ENCODE measurements around the gene MAP1LC3B2.

MAP1LC3B2 gene

GRCh38 chr12:116539905-116540482 is 19.2 kb upstream of the MAP1LC3B2 start:
- Histone ChIP-seq H3K4me3 (ENCODE audit: low read length) (no peak overlapping the region), H3K36me3 (ENCODE audit: control insufficient read depth, insufficient read depth, low read length) (no peaks in the 10 kb centered on the region), H3K9me3 (ENCODE audit: control insufficient read depth, low read length) (no peaks in the 10 kb centered on the region), H3K27me3 (ENCODE audit: control insufficient read depth, insufficient read depth, low read length) (no peaks in the 10 kb centered on the region), H3K4me1 (ENCODE audit: control insufficient read depth, insufficient read depth, low read length) (peaks cover 7% of the 10 kb centered on the region), H3K9ac (ENCODE audit: low read length) (no peak overlapping the region)

GRCh38 chr12:116540622-116541152 is 18.5 kb upstream of the MAP1LC3B2 start:
- H3K9me3 ChIP-seq (ENCODE audit: control insufficient read depth, low read length): no peaks in the 10 kb centered on the region
- no peaks in the 10 kb centered on the region for H3K36me3 ChIP-seq (ENCODE audit: control insufficient read depth, insufficient read depth, low read length)
- H3K9ac ChIP-seq (ENCODE audit: low read length): no peak overlapping the region
- H3K4me3 ChIP-seq (ENCODE audit: low read length): no peak overlapping the region
- H3K4me1 ChIP-seq (ENCODE audit: control insufficient read depth, insufficient read depth, low read length): peaks cover 7% of the 10 kb centered on the region
- H3K27me3 ChIP-seq (ENCODE audit: control insufficient read depth, insufficient read depth, low read length): no peaks in the 10 kb centered on the region

GRCh38 chr12:116541547-116542344 is 17.4 kb upstream of the MAP1LC3B2 start:
- Histone ChIP-seq H3K36me3 (ENCODE audit: control insufficient read depth, insufficient read depth, low read length) (no peaks in the 10 kb centered on the region), H3K4me3 (ENCODE audit: low read length) (no peak overlapping the region), H3K27me3 (ENCODE audit: control insufficient read depth, insufficient read depth, low read length) (no peaks in the 10 kb centered on the region), H3K9me3 (ENCODE audit: control insufficient read depth, low read length) (no peaks in the 10 kb centered on the region), H3K4me1 (ENCODE audit: control insufficient read depth, insufficient read depth, low read length) (peaks cover 7% of the 10 kb centered on the region), H3K9ac (ENCODE audit: low read length) (no peak overlapping the region)

- no peak overlapping the region for H3K9ac ChIP-seq (ENCODE audit: low read length)
- H3K36me3 ChIP-seq (ENCODE audit: control insufficient read depth, insufficient read depth, low read length): no peaks in the 10 kb centered on the region
- no peaks in the 10 kb centered on the region for H3K27me3 ChIP-seq (ENCODE audit: control insufficient read depth, insufficient read depth, low read length)
- no peak overlapping the region for H3K4me3 ChIP-seq (ENCODE audit: low read length)
- peaks cover 7% of the 10 kb centered on the region for H3K4me1 ChIP-seq (ENCODE audit: control insufficient read depth, insufficient read depth, low read length)
- H3K9me3 ChIP-seq (ENCODE audit: control insufficient read depth, low read length): no peaks in the 10 kb centered on the region
Measured at GRCh38 chr12:116542345-116542956, 16.7 kb upstream of the MAP1LC3B2 start.

GRCh38 chr12:116544656-116545055 is 14.5 kb upstream of the MAP1LC3B2 start:
- Histone ChIP-seq H3K9ac (ENCODE audit: low read length) (no peak overlapping the region), H3K9me3 (ENCODE audit: control insufficient read depth, low read length) (no peaks in the 10 kb centered on the region), H3K36me3 (ENCODE audit: control insufficient read depth, insufficient read depth, low read length) (no peaks in the 10 kb centered on the region), H3K27me3 (ENCODE audit: control insufficient read depth, insufficient read depth, low read length) (no peaks in the 10 kb centered on the region), H3K4me3 (ENCODE audit: low read length) (no peak overlapping the region), H3K4me1 (ENCODE audit: control insufficient read depth, insufficient read depth, low read length) (peaks cover 7% of the 10 kb centered on the region)

GRCh38 chr12:116545144-116545543 is 14.0 kb upstream of the MAP1LC3B2 start:
- peaks cover 2% of the 10 kb centered on the region for H3K4me1 ChIP-seq (ENCODE audit: control insufficient read depth, insufficient read depth, low read length)
- H3K9me3 ChIP-seq (ENCODE audit: control insufficient read depth, low read length): no peaks in the 10 kb centered on the region
- no peaks in the 10 kb centered on the region for H3K27me3 ChIP-seq (ENCODE audit: control insufficient read depth, insufficient read depth, low read length)
- no peaks in the 10 kb centered on the region for H3K36me3 ChIP-seq (ENCODE audit: control insufficient read depth, insufficient read depth, low read length)
- H3K9ac ChIP-seq (ENCODE audit: low read length): no peak overlapping the region
- no peak overlapping the region for H3K4me3 ChIP-seq (ENCODE audit: low read length)

- Histone ChIP-seq H3K36me3 (ENCODE audit: control insufficient read depth, insufficient read depth, low read length) (no peaks in the 10 kb centered on the region), H3K4me1 (ENCODE audit: control insufficient read depth, insufficient read depth, low read length) (no peaks in the 10 kb centered on the region), H3K4me3 (ENCODE audit: low read length) (no peak overlapping the region), H3K9me3 (ENCODE audit: control insufficient read depth, low read length) (no peaks in the 10 kb centered on the region), H3K9ac (ENCODE audit: low read length) (no peak overlapping the region), H3K27me3 (ENCODE audit: control insufficient read depth, insufficient read depth, low read length) (no peaks in the 10 kb centered on the region)
Measured at GRCh38 chr12:116545936-116546335, 13.2 kb upstream of the MAP1LC3B2 start.

- Histone ChIP-seq H3K4me1 (ENCODE audit: control insufficient read depth, insufficient read depth, low read length) (no peaks in the 10 kb centered on the region), H3K9ac (ENCODE audit: low read length) (no peak overlapping the region), H3K36me3 (ENCODE audit: control insufficient read depth, insufficient read depth, low read length) (no peaks in the 10 kb centered on the region), H3K9me3 (ENCODE audit: control insufficient read depth, low read length) (no peaks in the 10 kb centered on the region), H3K27me3 (ENCODE audit: control insufficient read depth, insufficient read depth, low read length) (no peaks in the 10 kb centered on the region), H3K4me3 (ENCODE audit: low read length) (no peak overlapping the region)
Measured at GRCh38 chr12:116547955-116548501, 11.2 kb upstream of the MAP1LC3B2 start.

- H3K4me3 ChIP-seq (ENCODE audit: low read length): no peak overlapping the region
- no peaks in the 10 kb centered on the region for H3K9me3 ChIP-seq (ENCODE audit: control insufficient read depth, low read length)
- no peak overlapping the region for H3K9ac ChIP-seq (ENCODE audit: low read length)
- H3K36me3 ChIP-seq (ENCODE audit: control insufficient read depth, insufficient read depth, low read length): no peaks in the 10 kb centered on the region
- no peaks in the 10 kb centered on the region for H3K4me1 ChIP-seq (ENCODE audit: control insufficient read depth, insufficient read depth, low read length)
- H3K27me3 ChIP-seq (ENCODE audit: control insufficient read depth, insufficient read depth, low read length): no peaks in the 10 kb centered on the region
Measured at GRCh38 chr12:116549993-116550392, 9.2 kb upstream of the MAP1LC3B2 start.

- no peaks in the 10 kb centered on the region for H3K4me1 ChIP-seq (ENCODE audit: control insufficient read depth, insufficient read depth, low read length)
- no peak overlapping the region for H3K4me3 ChIP-seq (ENCODE audit: low read length)
- H3K9me3 ChIP-seq (ENCODE audit: control insufficient read depth, low read length): no peaks in the 10 kb centered on the region
- H3K9ac ChIP-seq (ENCODE audit: low read length): no peak overlapping the region
- no peaks in the 10 kb centered on the region for H3K27me3 ChIP-seq (ENCODE audit: control insufficient read depth, insufficient read depth, low read length)
- H3K36me3 ChIP-seq (ENCODE audit: control insufficient read depth, insufficient read depth, low read length): no peaks in the 10 kb centered on the region
Measured at GRCh38 chr12:116551151-116551550, 8.0 kb upstream of the MAP1LC3B2 start.

GRCh38 chr12:116551619-116551951 is 7.6 kb upstream of the MAP1LC3B2 start:
- Histone ChIP-seq H3K36me3 (ENCODE audit: control insufficient read depth, insufficient read depth, low read length) (no peaks in the 10 kb centered on the region), H3K27me3 (ENCODE audit: control insufficient read depth, insufficient read depth, low read length) (no peaks in the 10 kb centered on the region), H3K4me1 (ENCODE audit: control insufficient read depth, insufficient read depth, low read length) (no peaks in the 10 kb centered on the region), H3K9ac (ENCODE audit: low read length) (no peak overlapping the region), H3K4me3 (ENCODE audit: low read length) (no peak overlapping the region), H3K9me3 (ENCODE audit: control insufficient read depth, low read length) (no peaks in the 10 kb centered on the region)
